ENCODE results near the gene VARS1.

- TF ChIP-seq CTCF (IDR thresholded peaks at IDR 0.05; ENCODE audit: low read depth, low read length): no peak
- TF ChIP-seq POLR2A (IDR thresholded peaks at IDR 0.05; ENCODE audit: extremely low read depth, insufficient read length): no peak
Observed at GRCh38 chr6:31797588-31797987, 2.0 kb upstream of the VARS1 start.
